Testis (tissue), 3 donors: Measurements from ENCODE around the gene SRCIN1. TPM values are rescaled to one million over a fixed set of nuclear protein-coding genes. Genes with fewer than 3 reads are reported as not detected.

Experiments used
- DNase-seq: peaks from one replicate; pipeline ENCODE4 v3.0.0-alpha.2; 2019
- H3K27ac ChIP-seq, 2 donors: fragments of 200-600 bp; sonication (generic); one replicate each; pipeline ENCODE4 v1.5.1; 2019
- H3K27me3 ChIP-seq: fragments of 200-600 bp; sonication (generic); one replicate; pipeline ENCODE4 v1.5.1; 2019
- H3K36me3 ChIP-seq: fragments of 200-600 bp; sonication (generic); one replicate; pipeline ENCODE4 v1.5.1; 2017; ENCODE audit warnings: low read depth; ENCODE audit errors: missing control alignments
- H3K4me1 ChIP-seq: fragments of 200-600 bp; sonication (generic); one replicate; pipeline ENCODE4 v1.5.1; 2019
- H3K4me3 ChIP-seq, 2 donors: fragments of 200-600 bp; sonication (generic); one replicate each; pipeline ENCODE4 v1.5.1; 2017 to 2019
- H3K9me3 ChIP-seq: fragments of 200-600 bp; sonication (generic); one replicate; pipeline ENCODE4 v1.5.1; 2017
- CTCF ChIP-seq, 3 experiments: fragments of 450-650 bp in 2 of 3; fragments of 200-600 bp in 1 of 3; sonication (generic) in 1 of 3; IDR thresholded peaks; one replicate each; pipeline ENCODE4 v1.5.1; 2016 to 2019; ENCODE audit warnings: antibody characterized with exemption in 3 of 3, mild to moderate bottlenecking in 2 of 3, moderate library complexity in 1 of 3
- POLR2A ChIP-seq: fragments of 450-650 bp; IDR thresholded peaks from one replicate; pipeline ENCODE4 v1.6.1; 2017; ENCODE audit warnings: antibody characterized with exemption, mild to moderate bottlenecking, moderate library complexity
- WGBS, 2 donors: methylation state at CpG; one replicate each; pipeline ENCODE4 v1.1.5; 2018; 5-methylcytosine and 5-hydroxymethylcytosine counted together
- intact Hi-C: fragments of 100-400 bp; cut with DNase I; formaldehyde crosslinking; loops from one replicate; pipeline ENCODE4 v1.15.1; 2023; ENCODE audit warnings: low total_unique reads
- polyA plus RNA-seq: library from polyadenylated mRNA; stranded (reverse); fragments of 350-450 nt; fragmentation: Illumina TruSeq; extraction: RNeasy Lipid Tissue Mini Kit (QIAGEN cat#74804); gene quantifications from one replicate; pipeline ENCODE4 v1.2.3, GENCODE V29; 2014; ENCODE audit warnings: low read depth, low replicate concordance; ENCODE audit not compliant: insufficient read depth
- total RNA-seq, 2 donors: library from RNA; depleted of rRNA; stranded (reverse); fragments of >200 nt; gene quantifications; one replicate each; pipeline ENCODE4 v1.2.3, GENCODE V29; 2016

Gene SRCIN1
- total and polyA plus RNA-seq, 3 donors from 2014 or later: 3.2 to 8.9 (median 6.2) TPM

DNA sequence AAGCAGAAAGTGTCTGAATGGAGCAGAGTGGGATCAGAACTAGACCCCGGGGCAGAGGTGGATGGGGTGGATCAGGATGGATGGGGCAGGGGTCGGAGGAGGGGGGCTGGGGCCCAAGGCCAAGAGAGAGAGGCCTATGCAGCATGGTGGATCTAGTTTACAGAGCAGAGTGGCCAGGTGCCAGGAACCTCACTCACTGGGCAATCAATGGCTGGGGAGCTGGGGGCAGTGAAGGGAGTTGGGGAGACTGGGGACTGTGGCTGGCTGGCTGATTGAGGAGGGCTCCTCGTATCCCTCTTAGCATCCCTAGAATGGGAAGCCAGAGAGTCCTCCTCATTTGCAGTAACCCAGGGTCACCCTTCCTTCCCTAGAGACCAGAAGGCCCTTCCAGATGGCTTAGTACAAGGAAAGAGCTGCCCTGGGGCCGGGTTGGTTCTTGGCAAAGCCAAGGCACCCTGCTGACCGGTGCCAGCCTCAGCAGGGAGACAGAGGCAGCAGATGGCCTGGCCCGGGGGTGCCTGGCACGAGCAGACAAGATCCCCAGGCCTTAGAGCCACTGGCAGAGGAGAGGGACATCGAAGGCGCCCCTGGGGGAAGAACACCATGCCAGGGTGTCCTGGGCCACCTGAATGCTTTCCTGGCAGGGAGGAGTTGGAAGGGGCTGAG is 36.8 kb downstream of the SRCIN1 start:
- Histone ChIP-seq H3K9me3 (no peaks in the 10 kb centered on the region), H3K4me3 (no peak overlapping the region), H3K27me3 (no peaks in the 10 kb centered on the region), H3K4me1 (peaks cover 15% of the 10 kb centered on the region), H3K36me3 (no peaks in the 10 kb centered on the region), H3K27ac (no peak overlapping the region)
- TF ChIP-seq CTCF (IDR thresholded peaks at IDR 0.05): no peak
- no peak for TF ChIP-seq POLR2A
- DNase-seq: no peak
- 84 to 85% methylated on average over 9 of the region's 9 CpGs for WGBS, 2 donors
- intact Hi-C loops: no loop called here

GRCh38 chr17:38568274-38568673 is 37.5 kb downstream of the SRCIN1 start:
- Histone ChIP-seq H3K4me3 (no peak overlapping the region), H3K4me1 (peaks cover 17% of the 10 kb centered on the region), H3K27ac (no peak overlapping the region), H3K36me3 (no peaks in the 10 kb centered on the region), H3K9me3 (no peaks in the 10 kb centered on the region), H3K27me3 (no peaks in the 10 kb centered on the region)
- intact Hi-C loops: no loop called here
- no peak for DNase-seq
- TF ChIP-seq POLR2A (no peak), CTCF (IDR thresholded peaks at IDR 0.05) (no peak)
- 81 to 90% methylated on average over 6 of the region's 6 CpGs for WGBS, 2 donors

DNA sequence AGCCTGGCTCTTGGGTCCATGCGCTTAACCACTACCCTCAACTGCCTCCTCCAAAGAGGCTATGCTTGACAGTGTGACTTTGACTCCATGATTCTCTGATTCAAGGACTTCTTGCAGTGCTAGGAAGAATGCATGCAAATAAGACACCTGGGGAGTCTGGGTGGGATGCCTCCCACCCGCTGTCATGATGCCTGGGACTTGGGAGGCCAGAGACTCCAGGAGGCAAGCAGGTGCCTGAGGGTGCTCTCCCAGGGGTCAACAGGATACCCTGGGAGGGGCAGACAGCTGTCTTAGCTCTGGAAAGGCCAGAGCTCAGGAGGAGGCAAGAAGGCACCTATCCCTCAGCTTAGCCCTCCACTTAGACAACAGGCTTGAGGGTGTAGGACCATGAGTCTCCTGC is 38.4 kb downstream of the SRCIN1 start:
- Histone ChIP-seq H3K27ac (no peak overlapping the region), H3K4me3 (no peak overlapping the region), H3K36me3 (no peaks in the 10 kb centered on the region), H3K4me1 (peaks cover 16% of the 10 kb centered on the region), H3K9me3 (no peaks in the 10 kb centered on the region), H3K27me3 (no peaks in the 10 kb centered on the region)
- no peak for DNase-seq
- WGBS, 2 donors: 92 to 97% methylated on average over 2 of the region's 2 CpGs
- no peak for TF ChIP-seq CTCF (IDR thresholded peaks at IDR 0.05)
- TF ChIP-seq POLR2A: no peak
- intact Hi-C loops: no loop called here

- Histone ChIP-seq H3K9me3 (no peaks in the 10 kb centered on the region), H3K27me3 (no peaks in the 10 kb centered on the region), H3K36me3 (no peaks in the 10 kb centered on the region), H3K27ac (no peak overlapping the region), H3K4me3 (no peak overlapping the region), H3K4me1 (peaks cover 10% of the 10 kb centered on the region)
- DNase-seq: no peak
- intact Hi-C loops: no loop called here
- WGBS, 2 donors: 77 to 89% methylated on average over 5 of the region's 5 CpGs
- TF ChIP-seq POLR2A: no peak
- no peak for TF ChIP-seq CTCF (IDR thresholded peaks at IDR 0.05)
These were observed 39.1 kb downstream of the SRCIN1 start for GRCh38 chr17:38566666-38567031.
